ENCODE measurements around the gene SLC35F3.

- no peak for TF ChIP-seq CTCF (IDR thresholded peaks at IDR 0.05; ENCODE audit: low read depth, low read length, poor library complexity, severe bottlenecking)
- no peak for TF ChIP-seq EZH2phosphoT487 (IDR thresholded peaks at IDR 0.05; ENCODE audit: borderline replicate concordance, low read length)
Observed at GRCh38 chr1:233865902-233866301, 38.6 kb upstream of the SLC35F3 start.
